ENCODE data around the gene CALCOCO2. TPM values are rescaled to one million over a fixed set of nuclear protein-coding genes. Genes with fewer than 3 reads are reported as not detected.

Gene CALCOCO2
- total and polyA plus RNA-seq, 7 donors: 90.4 to 198 (median 130) TPM

DNA sequence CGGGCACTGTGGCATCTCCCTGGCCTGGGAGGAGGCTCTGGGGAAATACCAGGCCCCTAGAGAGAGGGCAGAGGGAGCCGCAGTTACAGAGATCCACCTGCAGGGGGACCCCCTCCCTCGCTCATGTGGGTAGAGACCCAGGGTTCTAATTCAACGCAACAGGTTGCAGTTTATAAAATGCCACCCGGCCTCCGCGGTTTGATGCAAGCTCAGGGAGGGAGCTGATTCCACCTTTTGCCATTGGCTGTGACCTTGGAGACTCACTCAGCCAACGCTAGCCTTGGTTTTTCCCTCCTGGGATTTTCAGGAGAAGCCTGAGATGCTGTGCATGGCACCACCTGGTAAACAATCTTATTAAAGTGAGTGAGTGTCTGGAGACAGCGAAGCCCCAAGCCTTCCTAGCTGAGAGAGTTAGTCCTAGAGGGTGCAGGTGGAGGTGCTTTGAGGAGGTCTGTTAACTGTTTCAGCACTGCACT, 25.9 kb upstream of the CALCOCO2 start:
- Histone ChIP-seq H3K27me3 (no peaks in the 10 kb centered on the region), H3K4me3 (no peak overlapping the region), H3K9me3 (no peaks in the 10 kb centered on the region), H3K27ac (no peak overlapping the region), H3K36me3 (no peaks in the 10 kb centered on the region), H3K4me1 (peaks cover 0 to 33% (median 13%) of the 10 kb centered on the region in 4 donors)
- TF ChIP-seq POLR2AphosphoS5 (IDR thresholded peaks at IDR 0.05) (no peak), POLR2A (IDR thresholded peaks at IDR 0.05) (no peak), EP300 (IDR thresholded peaks at IDR 0.05) (no peak)
- TF ChIP-seq, protein P1, sequence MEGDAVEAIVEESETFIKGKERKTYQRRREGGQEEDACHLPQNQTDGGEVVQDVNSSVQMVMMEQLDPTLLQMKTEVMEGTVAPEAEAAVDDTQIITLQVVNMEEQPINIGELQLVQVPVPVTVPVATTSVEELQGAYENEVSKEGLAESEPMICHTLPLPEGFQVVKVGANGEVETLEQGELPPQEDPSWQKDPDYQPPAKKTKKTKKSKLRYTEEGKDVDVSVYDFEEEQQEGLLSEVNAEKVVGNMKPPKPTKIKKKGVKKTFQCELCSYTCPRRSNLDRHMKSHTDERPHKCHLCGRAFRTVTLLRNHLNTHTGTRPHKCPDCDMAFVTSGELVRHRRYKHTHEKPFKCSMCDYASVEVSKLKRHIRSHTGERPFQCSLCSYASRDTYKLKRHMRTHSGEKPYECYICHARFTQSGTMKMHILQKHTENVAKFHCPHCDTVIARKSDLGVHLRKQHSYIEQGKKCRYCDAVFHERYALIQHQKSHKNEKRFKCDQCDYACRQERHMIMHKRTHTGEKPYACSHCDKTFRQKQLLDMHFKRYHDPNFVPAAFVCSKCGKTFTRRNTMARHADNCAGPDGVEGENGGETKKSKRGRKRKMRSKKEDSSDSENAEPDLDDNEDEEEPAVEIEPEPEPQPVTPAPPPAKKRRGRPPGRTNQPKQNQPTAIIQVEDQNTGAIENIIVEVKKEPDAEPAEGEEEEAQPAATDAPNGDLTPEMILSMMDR (IDR thresholded peaks at IDR 0.05): peak; percentile 85 to 94 (median 90)
- 4 to 8% methylated on average over 9 of the region's 9 CpGs for WGBS, 2 donors
- intact Hi-C loops (cut with DNase I): loop anchor here (2.0 to 5.0 kb wide), 2 partner anchors 74 to 232 kb away; no protein-coding TSS in a partner anchor
- peak; percentile 74 for DNase-seq

DNA sequence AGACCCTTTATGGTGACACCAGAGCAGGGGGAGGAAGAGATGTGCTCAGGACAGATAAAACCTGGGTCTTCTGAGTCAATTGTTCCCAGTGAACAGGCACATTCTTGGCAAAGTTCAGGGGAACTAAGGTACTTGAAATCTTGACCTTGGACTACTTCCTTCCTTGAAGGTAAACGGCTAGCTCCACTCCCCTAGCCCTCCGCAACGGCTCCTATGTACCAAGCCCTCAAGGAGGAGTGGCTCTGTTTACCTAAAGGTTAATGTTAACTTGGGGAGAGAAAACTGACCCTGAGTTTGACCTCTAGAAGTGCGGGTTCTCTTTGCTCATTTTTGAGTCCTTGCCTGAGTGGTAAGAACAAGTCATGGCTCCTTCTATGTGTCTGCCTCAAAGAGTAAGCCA, 21.7 kb upstream of the CALCOCO2 start:
- H3K36me3 ChIP-seq: no peaks in the 10 kb centered on the region
- no peaks in the 10 kb centered on the region for H3K9me3 ChIP-seq
- intact Hi-C loops (cut with DNase I): no loop called here

DNA sequence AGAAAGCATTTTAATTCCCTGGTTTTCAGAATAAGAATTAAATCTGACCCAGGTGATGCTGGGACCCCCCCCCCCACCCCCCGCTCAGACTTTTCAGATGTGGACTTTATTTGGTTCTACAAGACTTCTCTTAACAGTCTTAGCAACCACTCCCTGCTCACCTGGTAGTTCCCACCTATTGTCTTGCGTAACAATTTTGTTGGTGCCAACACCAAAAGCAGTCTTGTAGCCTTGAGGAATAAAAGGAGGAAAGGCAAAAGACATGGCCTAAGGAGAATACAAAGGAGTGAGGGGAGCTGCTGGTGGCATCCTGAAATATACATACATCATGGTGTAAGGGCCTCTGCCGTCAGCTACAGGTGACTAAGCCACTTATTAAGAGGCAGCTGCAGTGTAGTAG, 18.8 kb upstream of the CALCOCO2 start:
- intact Hi-C loops (cut with DNase I): no loop called here
- TF ChIP-seq, protein P1 (IDR thresholded peaks at IDR 0.05): no peak
- TF ChIP-seq EP300 (IDR thresholded peaks at IDR 0.05): no peak
- TF ChIP-seq POLR2AphosphoS5 (IDR thresholded peaks at IDR 0.05): no peak
- no peaks in the 10 kb centered on the region for H3K9me3 ChIP-seq
- 20 to 73% methylated on average over 3 of the region's 3 CpGs for WGBS, 2 donors
- DNase-seq: no peak
- H3K36me3 ChIP-seq: no peaks in the 10 kb centered on the region
- no peak overlapping the region for H3K4me3 ChIP-seq
- no peak overlapping the region for H3K27ac ChIP-seq
- H3K27me3 ChIP-seq: peaks cover 0 to 18% (median 4%) of the 10 kb centered on the region in 3 donors
- peaks cover 0 to 8% (median 6%) of the 10 kb centered on the region in 4 donors for H3K4me1 ChIP-seq

More for the DNA sequence above, 21.7 kb upstream of the CALCOCO2 start:
- TF ChIP-seq, protein P1 (IDR thresholded peaks at IDR 0.05): no peak
- TF ChIP-seq POLR2A (IDR thresholded peaks at IDR 0.05): no peak
- no peak for TF ChIP-seq EP300 (IDR thresholded peaks at IDR 0.05)
- TF ChIP-seq POLR2AphosphoS5 (IDR thresholded peaks at IDR 0.05): no peak
- Histone ChIP-seq H3K27ac (peak overlapping the region in 1 of 4 donors; percentile 22), H3K4me1 (peaks cover 0 to 6% (median 2%) of the 10 kb centered on the region in 4 donors), H3K4me3 (no peak overlapping the region), H3K27me3 (peaks cover 0 to 11% (median 0%) of the 10 kb centered on the region in 3 donors)
- 12 to 44% methylated on average over 4 of the region's 4 CpGs for WGBS, 2 donors
- no peak for DNase-seq

DNA sequence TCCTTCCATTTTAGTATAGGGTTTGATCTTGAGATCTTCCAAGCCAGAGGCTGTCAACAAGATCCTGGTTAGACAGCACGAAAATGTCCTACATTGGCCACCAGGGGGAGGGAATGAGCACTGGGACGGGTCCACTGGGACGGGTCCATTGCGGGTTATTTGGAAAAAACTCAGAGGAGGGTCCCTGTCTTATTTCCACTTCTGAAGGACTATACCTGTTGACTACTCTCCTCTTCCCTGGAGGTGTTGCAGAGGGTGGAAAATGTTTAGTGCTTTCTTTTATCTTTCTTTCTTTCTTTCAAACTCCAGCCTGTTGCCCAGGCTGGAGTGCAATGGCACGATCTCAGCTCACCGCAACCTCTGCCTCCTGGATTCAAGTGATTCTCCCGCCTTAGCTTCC, 16.3 kb upstream of the CALCOCO2 start:
- Histone ChIP-seq H3K27me3 (peaks cover 7 to 40% (median 27%) of the 10 kb centered on the region in 3 donors), H3K27ac (no peak overlapping the region), H3K4me3 (no peak overlapping the region), H3K9me3 (no peaks in the 10 kb centered on the region), H3K36me3 (no peaks in the 10 kb centered on the region), H3K4me1 (peaks cover 0 to 17% (median 13%) of the 10 kb centered on the region in 4 donors)
- TF ChIP-seq, protein P1 (IDR thresholded peaks at IDR 0.05): peak; percentile 36 to 63 (median 62)
- no peak for TF ChIP-seq POLR2A (IDR thresholded peaks at IDR 0.05)
- 35 to 40% methylated on average over 7 of the region's 7 CpGs for WGBS, 2 donors
- intact Hi-C loops (cut with DNase I): loop anchor here (2.0 kb wide), 1 partner anchor 64 kb away; no protein-coding TSS in a partner anchor
- no peak for DNase-seq

DNA sequence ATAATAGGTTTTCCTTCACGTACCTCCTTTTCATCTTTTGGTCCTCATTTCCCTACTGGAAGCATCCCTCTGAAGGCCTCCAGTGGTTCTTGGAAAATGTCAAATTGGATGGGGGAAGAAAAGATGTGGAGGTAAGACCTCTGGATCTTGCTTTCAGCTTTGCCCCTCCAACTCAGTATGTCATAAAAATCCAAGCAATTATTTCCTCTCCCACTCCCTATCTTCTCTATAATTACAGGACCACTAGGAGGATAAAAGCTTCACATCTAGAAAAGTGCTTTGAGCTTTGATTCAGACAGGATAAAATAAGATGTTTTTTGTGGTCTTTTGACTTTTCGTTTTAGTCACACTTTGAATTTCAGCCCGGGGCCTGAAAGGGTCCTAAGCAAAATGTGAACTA, 15.5 kb upstream of the CALCOCO2 start:
- WGBS, 2 donors: 70 to 88% methylated on average over 3 of the region's 3 CpGs
- Histone ChIP-seq H3K9me3 (no peaks in the 10 kb centered on the region), H3K36me3 (no peaks in the 10 kb centered on the region), H3K4me3 (no peak overlapping the region), H3K4me1 (peaks cover 0 to 17% (median 13%) of the 10 kb centered on the region in 4 donors), H3K27ac (no peak overlapping the region), H3K27me3 (peaks cover 7 to 48% (median 35%) of the 10 kb centered on the region in 3 donors)
- TF ChIP-seq POLR2AphosphoS5 (IDR thresholded peaks at IDR 0.05) (no peak), POLR2A (IDR thresholded peaks at IDR 0.05) (no peak), EP300 (IDR thresholded peaks at IDR 0.05) (no peak)
- TF ChIP-seq, protein P1 (IDR thresholded peaks at IDR 0.05): no peak
- no peak for DNase-seq
- intact Hi-C loops (cut with DNase I): loop anchor here (2.0 kb wide), 1 partner anchor 63 kb away; no protein-coding TSS in a partner anchor

All from sigmoid colon (tissue), 7 donors.